HG03097 (cell line): ENCODE data around the gene ABHD11.
"Not testable (repeated sequence)": the region's sequence is repeated elsewhere in the genome, so short reads cannot be mapped to it uniquely, and the experiment has no call there.

Experiments used
- ATAC-seq: cut with Tn5 transposase; IDR thresholded peaks from one replicate; pipeline ENCODE4 v1.9.1; 2021; ENCODE audit not compliant: unreplicated experiment, low FRiP score

The ABHD11 gene

GRCh38 chr7:73720443-73720842 lies 18.2 kb downstream of the ABHD11 start:
- not testable (repeated sequence) for ATAC-seq

- no peak for ATAC-seq
Measured at GRCh38 chr7:73719806-73720169, 18.8 kb downstream of the ABHD11 start.

GRCh38 chr7:73718905-73719805 lies 19.4 kb downstream of the ABHD11 start, which contains the start of gene STX1A:
TSS of gene STX1A (minus strand) at chr7:73719669. CDS start at chr7:73719631, 38 bp downstream.
- ATAC-seq = peak; percentile 47

GRCh38 chr7:73718438-73718881 lies 20.1 kb downstream of the ABHD11 start:
- ATAC-seq = no peak

GRCh38 chr7:73717991-73718405 lies 20.6 kb downstream of the ABHD11 start:
- ATAC-seq = no peak

GRCh38 chr7:73717025-73717807 lies 21.4 kb downstream of the ABHD11 start:
- no peak for ATAC-seq

- no peak for ATAC-seq
Measured at GRCh38 chr7:73716318-73716890, 22.2 kb downstream of the ABHD11 start.

GRCh38 chr7:73715648-73716317 lies 22.8 kb downstream of the ABHD11 start:
- ATAC-seq = no peak

GRCh38 chr7:73713319-73713718 lies 25.3 kb downstream of the ABHD11 start:
- not testable (repeated sequence) for ATAC-seq

- ATAC-seq = no peak
Measured at GRCh38 chr7:73712773-73713172, 25.8 kb downstream of the ABHD11 start.

- no peak for ATAC-seq
Measured at GRCh38 chr7:73708961-73709549, 29.5 kb downstream of the ABHD11 start.

GRCh38 chr7:73707045-73707631 lies 31.5 kb downstream of the ABHD11 start:
- no peak for ATAC-seq

- no peak for ATAC-seq
Measured at GRCh38 chr7:73706126-73707044, 32.2 kb downstream of the ABHD11 start.

GRCh38 chr7:73705551-73705920 lies 33.1 kb downstream of the ABHD11 start:
- no peak for ATAC-seq

- ATAC-seq = no peak
Measured at GRCh38 chr7:73704640-73705550, 33.7 kb downstream of the ABHD11 start.

- ATAC-seq = no peak
Measured at GRCh38 chr7:73703757-73704639, 34.6 kb downstream of the ABHD11 start.

GRCh38 chr7:73703225-73703624 lies 35.4 kb downstream of the ABHD11 start:
- ATAC-seq = no peak
